Smooth muscle cell (in vitro differentiated cells): ENCODE measurements around the gene GNPNAT1. TPM values are rescaled to one million over a fixed set of nuclear protein-coding genes. Genes with fewer than 3 reads are reported as not detected.

Experiments
- DNase-seq: peaks from one replicate; lab custom pipeline; 2025; ENCODE audit not compliant: unreplicated experiment; lab: John Stamatoyannopoulos, UW
- H2AFZ ChIP-seq: fragments of 200-600 bp; sonication (generic); 2 replicates; pipeline ENCODE4 v1.6.0; 2016; ENCODE audit warnings: antibody characterized with exemption, low read depth, mild to moderate bottlenecking
- H3F3A ChIP-seq: fragments of 200-600 bp; sonication (generic); 2 replicates; pipeline ENCODE4 v1.6.0; 2017; ENCODE audit warnings: antibody characterized with exemption, low read depth
- H3K27ac ChIP-seq: fragments of 200-600 bp; sonication (generic); 2 replicates; pipeline ENCODE4 v1.5.1; 2016; ENCODE audit warnings: low read depth, mild to moderate bottlenecking
- H3K27me3 ChIP-seq: fragments of 200-600 bp; sonication (generic); 2 replicates; pipeline ENCODE4 v1.6.1; 2016; ENCODE audit warnings: low read depth, mild to moderate bottlenecking
- H3K36me3 ChIP-seq: fragments of 200-600 bp; sonication (generic); 2 replicates; pipeline ENCODE4 v1.5.1; 2016; ENCODE audit warnings: low read depth
- H3K4me1 ChIP-seq: fragments of 200-600 bp; sonication (generic); 2 replicates; pipeline ENCODE4 v1.5.1; 2016; ENCODE audit warnings: low read depth
- H3K4me2 ChIP-seq: fragments of 200-600 bp; sonication (generic); 2 replicates; pipeline ENCODE4 v1.6.0; 2016; ENCODE audit warnings: mild to moderate bottlenecking
- H3K4me3 ChIP-seq: fragments of 200-600 bp; sonication (generic); 2 replicates; pipeline ENCODE4 v1.5.1; 2016; ENCODE audit warnings: mild to moderate bottlenecking
- H3K79me2 ChIP-seq: fragments of 200-600 bp; sonication (generic); 2 replicates; pipeline ENCODE4 v1.6.0; 2016; ENCODE audit warnings: low read depth, mild to moderate bottlenecking
- H3K9ac ChIP-seq: fragments of 200-600 bp; sonication (generic); 2 replicates; pipeline ENCODE4 v1.6.0; 2016; ENCODE audit warnings: low read depth
- H3K9me3 ChIP-seq: fragments of 200-600 bp; sonication (generic); replicated peaks from 2 replicates; pipeline ENCODE4 v1.5.1; 2016; ENCODE audit warnings: low read depth
- H4K20me1 ChIP-seq: fragments of 200-600 bp; sonication (generic); 2 replicates; pipeline ENCODE4 v1.6.0; 2016; ENCODE audit warnings: low read depth
- CTCF ChIP-seq: fragments of 200-600 bp; sonication (generic); IDR thresholded peaks from 2 replicates; pipeline ENCODE4 v1.5.1; 2017; ENCODE audit warnings: borderline replicate concordance, mild to moderate bottlenecking, antibody characterized with exemption; ENCODE audit not compliant: insufficient read depth, poor library complexity, severe bottlenecking
- WGBS: methylation state at CpG from one replicate; pipeline ENCODE4 v1.1.7; 2016; ENCODE audit warnings: low lambda C conversion rate; 5-methylcytosine and 5-hydroxymethylcytosine counted together
- polyA plus RNA-seq: library from polyadenylated mRNA; unstranded; fragments of >200 nt; fragmentation: Nextera tagmentation; extraction: Ambion mirVana; gene quantifications from 2 replicates; pipeline ENCODE4 v1.2.1, GENCODE V29; 2016
- total RNA-seq: library from RNA; depleted of rRNA; stranded (reverse); fragments of >200 nt; gene quantifications from 2 replicates; pipeline ENCODE4 v1.2.3, GENCODE V29; 2014

The GNPNAT1 gene
- total and polyA plus RNA-seq, 2 experiments from 2014 or later: 18.3 to 22.9 TPM

- H4K20me1 ChIP-seq: no peaks in the 10 kb centered on the region
- no peaks in the 10 kb centered on the region for H3F3A ChIP-seq
- no peaks in the 10 kb centered on the region for H3K9me3 ChIP-seq
- H3K4me3 ChIP-seq: no peak overlapping the region
- no peaks in the 10 kb centered on the region for H3K27me3 ChIP-seq
- H3K79me2 ChIP-seq: no peaks in the 10 kb centered on the region
- H3K4me1 ChIP-seq: no peaks in the 10 kb centered on the region
- DNase-seq: no peak
- H3K4me2 ChIP-seq: no peak overlapping the region
- H3K36me3 ChIP-seq: no peaks in the 10 kb centered on the region
- no peak overlapping the region for H3K9ac ChIP-seq
- H2AFZ ChIP-seq: no peak overlapping the region
- 95% methylated on average over 8 of the region's 8 CpGs for WGBS
- no peak overlapping the region for H3K27ac ChIP-seq
- no peak for TF ChIP-seq CTCF
These were observed 42.6 kb downstream of the GNPNAT1 start for GRCh38 chr14:52748647-52749292.

GRCh38 chr14:52741865-52742264, 49.5 kb downstream of the GNPNAT1 start:
- Histone ChIP-seq H3K9me3 (no peaks in the 10 kb centered on the region), H3K27ac (peak overlapping the region; percentile 52), H3K4me1 (no peaks in the 10 kb centered on the region), H3K4me2 (no peak overlapping the region), H3K79me2 (peaks cover 40% of the 10 kb centered on the region), H3K4me3 (no peak overlapping the region), H3F3A (no peaks in the 10 kb centered on the region), H4K20me1 (peaks cover 9% of the 10 kb centered on the region), H3K9ac (no peak overlapping the region), H2AFZ (no peak overlapping the region), H3K27me3 (no peaks in the 10 kb centered on the region), H3K36me3 (no peaks in the 10 kb centered on the region)
- DNase-seq: no peak
- TF ChIP-seq CTCF: no peak

- no peak for DNase-seq
- Histone ChIP-seq H3K27ac (no peak overlapping the region), H3K36me3 (no peaks in the 10 kb centered on the region), H3K27me3 (no peaks in the 10 kb centered on the region), H4K20me1 (peaks cover 9% of the 10 kb centered on the region), H3K4me3 (no peak overlapping the region), H2AFZ (no peak overlapping the region), H3K79me2 (peaks cover 47% of the 10 kb centered on the region), H3K4me2 (no peak overlapping the region), H3K9me3 (no peaks in the 10 kb centered on the region), H3F3A (no peaks in the 10 kb centered on the region), H3K9ac (no peak overlapping the region), H3K4me1 (peaks cover 9% of the 10 kb centered on the region)
- TF ChIP-seq CTCF: no peak
- WGBS: 95% methylated on average over 1 of the region's 1 CpG
These were observed 50.7 kb downstream of the GNPNAT1 start for GRCh38 chr14:52740751-52741150.

- Histone ChIP-seq H3K9me3 (no peaks in the 10 kb centered on the region), H3K4me1 (peaks cover 15% of the 10 kb centered on the region), H2AFZ (no peak overlapping the region), H4K20me1 (peaks cover 9% of the 10 kb centered on the region), H3K4me2 (no peak overlapping the region), H3K27me3 (no peaks in the 10 kb centered on the region), H3K79me2 (peaks cover 58% of the 10 kb centered on the region), H3F3A (no peaks in the 10 kb centered on the region), H3K27ac (no peak overlapping the region), H3K4me3 (no peak overlapping the region), H3K36me3 (no peaks in the 10 kb centered on the region), H3K9ac (no peak overlapping the region)
- DNase-seq: no peak
- no peak for TF ChIP-seq CTCF
These were observed 53.0 kb downstream of the GNPNAT1 start for GRCh38 chr14:52738409-52738808.
